GM12875 (cell line): ENCODE measurements around the gene UBA1.

Source experiments
- H3K4me3 ChIP-seq: one replicate; pipeline ENCODE4 v1.5.1; 2011; ENCODE audit warnings: low read depth, low read length, control low read depth
- TF ChIP-seq, protein P1 (sequence below): IDR thresholded peaks from 2 replicates; pipeline ENCODE4 v1.5.1; 2011; ENCODE audit warnings: low read depth, mild to moderate bottlenecking, control low read depth, inconsistent platforms, low read length, moderate library complexity, borderline replicate concordance; ENCODE audit not compliant: insufficient read depth

Gene UBA1

DNA sequence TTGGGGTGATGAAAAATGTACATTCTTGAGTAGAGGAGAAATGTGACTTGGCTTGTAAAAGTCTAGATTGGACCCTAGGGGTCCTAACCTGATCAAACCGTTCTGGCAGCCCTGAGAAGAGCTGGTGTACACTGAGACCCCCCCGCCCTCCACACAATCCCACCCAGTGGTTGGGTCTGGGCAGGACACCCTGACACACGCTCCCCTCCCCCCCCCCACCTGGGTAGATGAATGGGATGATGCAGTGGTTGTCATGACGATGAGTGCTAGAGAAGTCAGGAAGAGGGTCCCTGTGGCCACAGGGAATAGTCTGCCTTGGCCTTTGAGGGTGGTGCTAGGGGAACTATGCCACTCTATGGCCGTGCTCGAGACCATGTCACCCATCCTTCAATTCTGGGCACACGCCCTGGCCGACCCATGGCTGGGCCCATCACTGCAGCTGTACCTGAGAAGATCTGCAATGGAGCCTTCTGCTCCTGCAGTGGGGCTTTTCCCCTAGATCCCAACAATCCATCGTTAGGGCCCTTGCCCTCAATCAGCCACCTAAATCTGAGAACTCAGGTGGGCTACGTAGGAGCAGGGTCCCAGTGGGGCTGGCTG, 29.2 kb downstream of the UBA1 start:
- TF ChIP-seq, protein P1, sequence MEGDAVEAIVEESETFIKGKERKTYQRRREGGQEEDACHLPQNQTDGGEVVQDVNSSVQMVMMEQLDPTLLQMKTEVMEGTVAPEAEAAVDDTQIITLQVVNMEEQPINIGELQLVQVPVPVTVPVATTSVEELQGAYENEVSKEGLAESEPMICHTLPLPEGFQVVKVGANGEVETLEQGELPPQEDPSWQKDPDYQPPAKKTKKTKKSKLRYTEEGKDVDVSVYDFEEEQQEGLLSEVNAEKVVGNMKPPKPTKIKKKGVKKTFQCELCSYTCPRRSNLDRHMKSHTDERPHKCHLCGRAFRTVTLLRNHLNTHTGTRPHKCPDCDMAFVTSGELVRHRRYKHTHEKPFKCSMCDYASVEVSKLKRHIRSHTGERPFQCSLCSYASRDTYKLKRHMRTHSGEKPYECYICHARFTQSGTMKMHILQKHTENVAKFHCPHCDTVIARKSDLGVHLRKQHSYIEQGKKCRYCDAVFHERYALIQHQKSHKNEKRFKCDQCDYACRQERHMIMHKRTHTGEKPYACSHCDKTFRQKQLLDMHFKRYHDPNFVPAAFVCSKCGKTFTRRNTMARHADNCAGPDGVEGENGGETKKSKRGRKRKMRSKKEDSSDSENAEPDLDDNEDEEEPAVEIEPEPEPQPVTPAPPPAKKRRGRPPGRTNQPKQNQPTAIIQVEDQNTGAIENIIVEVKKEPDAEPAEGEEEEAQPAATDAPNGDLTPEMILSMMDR: no peak
- H3K4me3 ChIP-seq: no peak overlapping the region

DNA sequence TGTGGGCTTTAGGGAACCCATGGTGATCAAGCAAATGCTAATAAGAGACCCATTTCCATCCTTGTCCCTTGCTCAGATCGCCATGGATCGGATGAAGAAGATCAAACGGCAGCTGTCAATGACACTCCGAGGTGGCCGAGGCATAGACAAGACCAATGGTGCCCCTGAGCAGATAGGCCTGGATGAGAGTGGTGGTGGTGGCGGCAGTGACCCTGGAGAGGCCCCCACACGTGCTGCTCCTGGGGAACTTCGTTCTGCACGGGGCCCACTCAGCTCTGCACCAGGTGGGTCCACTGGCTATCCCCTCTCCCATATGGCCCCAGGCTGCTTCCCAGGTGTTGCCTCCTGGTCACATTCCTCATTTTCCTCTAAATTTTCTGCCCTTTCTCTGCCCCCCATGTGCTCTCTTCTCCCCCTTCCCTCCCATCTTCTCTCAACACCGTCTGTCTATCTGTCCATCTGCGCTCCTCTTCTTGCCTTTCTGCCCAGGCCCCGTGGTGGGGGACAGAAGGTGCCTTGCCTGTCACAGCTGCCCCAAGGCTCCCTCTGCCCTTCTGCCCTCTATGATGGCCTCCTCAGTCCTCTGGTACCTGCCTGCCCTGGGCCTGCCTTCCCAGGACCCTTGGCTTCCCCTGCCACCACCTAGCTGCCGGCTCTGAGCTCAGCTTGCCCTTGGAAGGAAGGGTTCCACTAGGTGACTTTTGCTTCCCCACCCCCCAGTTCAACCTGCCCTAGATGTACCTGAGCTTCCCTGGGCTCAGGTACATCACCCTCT, 30.0 kb downstream of the UBA1 start:
- TF ChIP-seq, protein P1: no peak
- H3K4me3 ChIP-seq: no peak overlapping the region

DNA sequence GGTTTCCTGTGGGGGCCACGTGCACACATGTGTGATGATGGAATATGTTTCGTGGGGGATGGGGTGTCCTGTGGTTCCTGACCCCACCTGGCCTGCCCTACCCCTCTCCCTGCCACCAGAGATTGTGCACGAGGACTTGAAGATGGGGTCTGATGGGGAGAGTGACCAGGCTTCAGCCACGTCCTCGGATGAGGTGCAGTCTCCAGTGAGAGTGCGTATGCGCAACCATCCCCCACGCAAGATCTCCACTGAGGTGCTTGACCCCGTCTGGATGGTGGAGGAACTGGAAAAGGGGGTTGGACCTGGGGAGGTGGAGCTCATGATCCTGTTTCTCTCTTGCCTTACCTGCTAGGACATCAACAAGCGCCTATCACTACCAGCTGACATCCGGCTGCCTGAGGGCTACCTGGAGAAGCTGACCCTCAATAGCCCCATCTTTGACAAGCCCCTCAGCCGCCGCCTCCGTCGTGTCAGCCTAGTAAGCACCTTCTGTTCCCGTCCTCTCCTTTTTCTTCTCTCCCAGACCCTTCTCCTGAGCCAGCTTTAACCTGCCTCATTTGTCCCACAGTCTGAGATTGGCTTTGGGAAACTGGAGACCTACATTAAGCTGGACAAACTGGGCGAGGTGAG, 30.8 kb downstream of the UBA1 start:
- TF ChIP-seq, protein P1: no peak
- no peak overlapping the region for H3K4me3 ChIP-seq

DNA sequence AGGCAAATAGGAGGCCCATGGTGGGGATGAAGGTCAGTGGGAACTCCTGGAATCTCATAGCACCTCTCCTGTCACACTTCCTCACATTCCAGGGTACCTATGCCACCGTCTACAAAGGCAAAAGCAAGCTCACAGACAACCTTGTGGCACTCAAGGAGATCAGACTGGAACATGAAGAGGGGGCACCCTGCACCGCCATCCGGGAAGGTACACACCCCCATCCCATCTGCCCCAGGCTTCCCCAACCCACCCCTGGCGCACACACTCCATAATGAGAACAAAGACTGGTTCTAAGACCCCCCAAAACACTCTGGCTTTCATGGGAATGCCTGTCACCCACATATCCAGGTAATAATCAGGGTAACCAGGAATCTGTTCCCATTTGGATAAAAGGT, 31.3 kb downstream of the UBA1 start:
- H3K4me3 ChIP-seq: no peak overlapping the region
- TF ChIP-seq, protein P1: no peak

DNA sequence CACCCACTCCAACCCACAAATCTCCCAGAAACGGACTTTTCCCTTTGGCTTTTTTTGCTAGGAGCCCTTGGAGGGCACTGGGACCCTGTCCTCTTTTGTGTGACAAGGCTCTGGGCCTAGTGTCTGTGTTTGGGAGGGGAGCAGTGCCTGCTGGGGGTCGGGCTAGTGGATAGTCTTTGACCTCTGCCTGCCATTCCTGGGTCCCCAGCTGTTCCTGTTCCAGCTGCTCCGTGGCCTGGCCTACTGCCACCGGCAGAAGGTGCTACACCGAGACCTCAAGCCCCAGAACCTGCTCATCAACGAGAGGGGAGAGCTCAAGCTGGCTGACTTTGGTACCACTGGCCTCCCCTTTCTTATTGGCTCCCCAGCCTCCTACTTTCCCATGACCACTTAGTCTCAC, 32.4 kb downstream of the UBA1 start:
- H3K4me3 ChIP-seq: no peak overlapping the region
- TF ChIP-seq, protein P1: no peak

DNA sequence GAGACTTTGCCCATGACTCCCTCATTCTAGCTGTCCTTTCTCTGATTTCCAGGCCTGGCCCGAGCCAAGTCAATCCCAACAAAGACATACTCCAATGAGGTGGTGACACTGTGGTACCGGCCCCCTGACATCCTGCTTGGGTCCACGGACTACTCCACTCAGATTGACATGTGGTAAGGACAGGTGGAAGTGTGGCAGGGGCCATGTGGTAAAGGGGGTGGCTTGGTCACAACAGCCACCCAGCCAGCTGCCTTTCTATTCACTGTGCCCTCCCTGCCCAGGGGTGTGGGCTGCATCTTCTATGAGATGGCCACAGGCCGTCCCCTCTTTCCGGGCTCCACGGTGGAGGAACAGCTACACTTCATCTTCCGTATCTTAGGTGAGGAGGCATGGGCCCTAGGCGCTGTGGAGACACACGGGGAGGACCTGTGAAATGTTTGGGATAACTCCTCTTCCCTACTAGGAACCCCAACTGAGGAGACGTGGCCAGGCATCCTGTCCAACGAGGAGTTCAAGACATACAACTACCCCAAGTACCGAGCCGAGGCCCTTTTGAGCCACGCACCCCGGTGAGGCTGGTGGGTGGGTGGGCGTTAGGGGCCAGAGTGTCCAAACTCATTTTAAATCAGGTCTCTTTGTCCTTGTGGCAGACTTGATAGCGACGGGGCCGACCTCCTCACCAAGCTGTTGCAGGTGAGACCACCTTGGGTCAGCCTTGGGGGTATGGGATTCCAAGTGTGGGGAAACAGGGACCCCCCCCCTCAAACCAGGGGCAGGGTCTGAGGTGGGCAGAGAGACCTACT, 33.1 kb downstream of the UBA1 start:
- TF ChIP-seq, protein P1: no peak
- H3K4me3 ChIP-seq: no peak overlapping the region
